Heart left ventricle (tissue), 16 donors: ENCODE measurements around the gene STIP1. TPM values are rescaled to one million over a fixed set of nuclear protein-coding genes. Genes with fewer than 3 reads are reported as not detected.
"Not testable (repeated sequence)": the region's sequence is repeated elsewhere in the genome, so short reads cannot be mapped to it uniquely, and the experiment has no call there.

Experiments used
- ATAC-seq, 4 donors: fragments of 200-7000 bp; cut with Tn5 transposase; one replicate each; pipeline ENCODE4 v1.9.1; 2020 to 2022; ENCODE audit warnings: moderate library complexity in 4 of 4, mild to moderate bottlenecking in 3 of 4, moderate number of reproducible peaks in 1 of 4
- DNase-seq, 5 donors: peaks; one replicate each; pipeline ENCODE4 v3.0.0-alpha.2; 2020
- H3K27ac ChIP-seq, 12 donors: fragments of 200-600 bp; sonication (generic) in 4 of 12; one replicate each; pipeline versions ENCODE4 v1.5.0 to v1.8.0; 2016 to 2022; ENCODE audit warnings: mild to moderate bottlenecking in 2 of 12
- H3K27me3 ChIP-seq, 9 donors: fragments of 200-600 bp; sonication (generic) in 2 of 9; one replicate each; pipeline versions ENCODE4 v1.5.1 to v1.8.0; 2016 to 2022; ENCODE audit warnings: mild to moderate bottlenecking in 3 of 9
- H3K36me3 ChIP-seq, 9 donors: fragments of 200-600 bp; sonication (generic) in 2 of 9; one replicate each; pipeline versions ENCODE4 v1.5.0 to v1.8.0; 2018 to 2022; ENCODE audit warnings: mild to moderate bottlenecking in 2 of 9
- H3K4me1 ChIP-seq, 12 donors: fragments of 200-600 bp; sonication (generic) in 4 of 12; one replicate each; pipeline versions ENCODE4 v1.5.0 to v1.8.0; 2016 to 2022; ENCODE audit warnings: mild to moderate bottlenecking in 3 of 12
- H3K4me3 ChIP-seq, 12 donors: fragments of 200-600 bp; sonication (generic) in 4 of 12; one replicate each; pipeline versions ENCODE4 v1.5.0 to v1.8.0; 2017 to 2022; ENCODE audit warnings: mild to moderate bottlenecking in 9 of 12, moderate library complexity in 4 of 12
- H3K9me3 ChIP-seq, 12 donors: fragments of 200-600 bp; sonication (generic) in 4 of 12; one replicate each; pipeline versions ENCODE4 v1.5.0 to v1.8.0; 2016 to 2022; ENCODE audit warnings: mild to moderate bottlenecking in 1 of 12
- CTCF ChIP-seq, 12 donors: fragments of 200-600 bp; sonication (generic) in 4 of 12; IDR thresholded peaks; one replicate each; pipeline versions ENCODE4 v1.5.0 to v1.8.0; 2018 to 2022; ENCODE audit warnings: antibody characterized with exemption in 12 of 12, mild to moderate bottlenecking in 5 of 12
- POLR2A ChIP-seq, 2 donors: fragments of 450-650 bp; IDR thresholded peaks; one replicate each; pipeline ENCODE4 v1.6.1; 2017; ENCODE audit warnings: antibody characterized with exemption in 2 of 2, mild to moderate bottlenecking in 2 of 2, moderate library complexity in 2 of 2
- WGBS, 4 donors: extraction: QIAGEN DNeasy Blood & Tissue Kit in 2 of 4; methylation state at CpG; one replicate each; pipeline versions ENCODE4 v1.1.5 to v1.1.7; 2013 to 2018; 5-methylcytosine and 5-hydroxymethylcytosine counted together
- intact Hi-C, 10 donors: fragments of 100-400 bp; cut with DNase I; formaldehyde crosslinking; loops; one replicate each; pipeline versions ENCODE4 v1.11.1 to v1.14.2; 2022
- polyA plus RNA-seq, 2 donors: library from polyadenylated mRNA; stranded (reverse); fragments of 200-250 nt; gene quantifications; one replicate each; pipeline ENCODE4 v1.2.3, GENCODE V29; 2013
- total RNA-seq, 9 donors: library from RNA; depleted of rRNA in 2 of 9; stranded (reverse); fragments of >200 nt in 2 of 9; fragmentation: NEBNext Ultra II Directional in 3 of 9; extraction: Animal tissue kit (Norgen Biotek cat#: 25700) in 3 of 9; gene quantifications; one replicate each; pipeline versions ENCODE4 v1.1.0 to v1.2.4, GENCODE V29; 2016 to 2023
- donor health status: ischemic (EF 13 %, LVEDD 7.1; RV severe dilation, severe dysfunction).
- donor health status: healthy with polysubstance abuse.
- donor health status: DM: no; HTN: yes; CAD: no.
- donor health status: DM: no; HTN: no; CAD: no.
- donor health status: ischemic (EF 25% LVEDD 6.9; RV normal size, moderate dysfunction).
- donor health status: ischemic (EF 25% LVEDD 5.7; RV mildly dilated, moderate dysfunction).
- donor health status: healthy.
- donor health status: DM: yes; HTN: yes; CAD: no.
- donor health status: ischemic (EF 35%, LVEDD 5.7; RV mildly dilated, moderate dysfunction).
- donor health status: nonischemic (EF 11% LVEDD 7.7; RV severe dilation, severe dysfunction).
- donor health status: DM: yes; HTN: yes; CAD: no.
- donor health status: PGD.
- donor health status: ischemic (EF 29% LVEDD 5.4; RV normal size, mild dysfunction).
- donor health status: nonischemic (EF 23%, LVEDD 6.1; RV moderate dilation, normal function).

STIP1 gene
- total and polyA plus RNA-seq, 11 donors, result 68.8 to 175 (median 88.8) TPM

DNA sequence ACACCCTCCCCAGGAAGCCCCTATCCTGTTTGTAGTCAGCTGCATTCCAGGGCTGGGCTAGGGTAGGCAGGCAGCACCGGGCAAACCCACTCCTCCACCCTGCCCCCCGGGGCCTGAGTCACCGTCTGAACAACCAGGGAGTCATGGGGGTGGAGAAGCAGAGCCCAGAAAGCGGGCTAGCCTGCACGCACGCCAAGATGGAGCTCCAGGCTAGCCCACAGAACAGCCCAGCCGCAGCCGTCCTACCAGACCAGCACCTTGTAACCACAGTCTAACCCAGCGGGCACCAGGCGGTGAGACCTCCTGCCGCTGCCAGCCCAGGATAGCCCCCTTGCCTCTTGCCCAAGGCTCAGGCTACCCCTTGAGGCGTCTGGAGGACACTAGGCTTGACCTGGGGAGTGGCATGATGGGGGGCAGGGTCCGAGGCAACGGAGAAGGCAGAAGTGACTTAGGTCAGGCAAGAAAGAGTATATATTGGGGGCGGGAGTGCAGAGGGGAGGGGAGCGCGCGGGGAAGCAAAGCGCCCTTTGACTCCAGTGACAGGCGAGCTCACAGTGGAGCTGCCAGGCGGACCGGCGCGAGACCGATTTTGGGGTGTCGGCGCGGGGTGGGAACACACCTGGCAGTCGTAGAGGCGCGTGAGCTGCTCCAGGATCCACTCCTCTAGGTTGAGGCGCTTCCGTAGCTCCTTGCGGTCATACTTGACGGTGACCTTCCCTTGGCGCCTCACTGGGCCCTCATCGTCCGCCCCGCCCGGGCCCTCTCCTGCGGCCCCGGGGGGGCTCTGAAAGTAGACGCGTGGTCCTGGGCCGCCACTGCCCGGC, 60.0 kb downstream of the STIP1 start:
- ATAC-seq (peak in 1 of 4 donors; percentile 1), DNase-seq (peak in 4 of 5 donors; percentile 60 to 94 (median 74))
- intact Hi-C loops, result loop anchor here in 2 of 10 donors (2.0 kb wide), 2 partner anchors 23 to 59 kb away; partner anchors contain the start of gene ESRRA (in 2 of the 2)
- Histone ChIP-seq H3K4me3 (peak overlapping the region; percentile 25 to 90 (median 72)), H3K36me3 (peaks cover 0 to 15% (median 8%) of the 10 kb centered on the region in 9 donors), H3K9me3 (no peaks in the 10 kb centered on the region), H3K4me1 (peaks cover 5 to 63% (median 34%) of the 10 kb centered on the region in 12 donors), H3K27ac (peak overlapping the region; percentile 49 to 95 (median 86)), H3K27me3 (no peaks in the 10 kb centered on the region)
- 1% methylated on average over 41 to 46 of the region's 46 CpGs for whole genome bisulfite sequencing, 4 donors
- TF ChIP-seq POLR2A (IDR thresholded peaks at IDR 0.05) (peak in 1 of 2 donors; percentile 11), CTCF (IDR thresholded peaks at IDR 0.05) (no peak)

GRCh38 chr11:64246621-64246870, 60.6 kb downstream of the STIP1 start:
- DNase-seq, H3K9me3 ChIP-seq, H3K27me3 ChIP-seq, ATAC-seq: not testable (repeated sequence)
- intact Hi-C loops, result loop anchor here in 2 of 10 donors (2.0 kb wide), 2 partner anchors 22 to 58 kb away; partner anchors contain the start of gene ESRRA (in 2 of the 2)
- WGBS, 4 donors, result 0 to 2% (median 1%) methylated on average over 4 to 43 of the region's 43 CpGs
- TF ChIP-seq CTCF (IDR thresholded peaks at IDR 0.05), result peak in 1 of 12 donors; percentile 10
- Histone ChIP-seq H3K4me1 (peaks cover 5 to 65% (median 35%) of the 10 kb centered on the region in 12 donors), H3K27ac (peak overlapping the region; percentile 49 to 96 (median 89)), H3K36me3 (peaks cover 0 to 15% (median 8%) of the 10 kb centered on the region in 9 donors), H3K4me3 (peak overlapping the region; percentile 25 to 90 (median 72))

- peak in 1 of 2 donors; percentile 50 for TF ChIP-seq POLR2A (IDR thresholded peaks at IDR 0.05)
- TF ChIP-seq CTCF (IDR thresholded peaks at IDR 0.05), result peak in 7 of 12 donors; percentile 8 to 31 (median 18)
- WGBS, 4 donors, result 0 to 1% (median 1%) methylated on average over 23 to 74 of the region's 74 CpGs
- Histone ChIP-seq H3K27ac (peak within 1 kb of the TSS; percentile 49 to 96 (median 92)), H3K36me3 (peaks cover 0 to 15% (median 8%) of the 10 kb centered on the region in 9 donors), H3K27me3 (no peaks in the 10 kb centered on the region), H3K4me3 (peak within 1 kb of the TSS; percentile 56 to 90 (median 72)), H3K9me3 (no peaks in the 10 kb centered on the region), H3K4me1 (peaks cover 5 to 65% (median 37%) of the 10 kb centered on the region in 12 donors)
- intact Hi-C loops, result loop anchor here in 2 of 10 donors (2.0 kb wide), 2 partner anchors 22 to 58 kb away; partner anchors contain the start of gene ESRRA (in 2 of the 2)
- ATAC-seq (peak; percentile 58 to 74 (median 68)), DNase-seq (peak; percentile 90 to 94 (median 93))
Observed at GRCh38 chr11:64246871-64247728, 61.1 kb downstream of the STIP1 start, which contains the start of gene PPP1R14B. Gene PPP1R14B (minus strand): TSS chr11:64246943. CDS start chr11:64246673, 270 bp downstream.
